GM23338 (cell line): ENCODE measurements around the gene KIF5A. TPM values are rescaled to one million over a fixed set of nuclear protein-coding genes. Genes with fewer than 3 reads are reported as not detected.

Experiments
- ATAC-seq: fragments of 200-7000 bp; cut with Tn5 transposase; 3 replicates; pipeline ENCODE4 v1.9.1; 2020
- DNase-seq: peaks from one replicate; pipeline ENCODE4 v3.0.0-alpha.2; 2015; ENCODE audit warnings: low spot score
- H2AFZ ChIP-seq: fragments of 200-600 bp; sonication (generic); 2 replicates; pipeline ENCODE4 v1.8.0; 2016; ENCODE audit warnings: antibody characterized with exemption, mild to moderate bottlenecking, moderate library complexity
- H3F3A ChIP-seq: fragments of 200-600 bp; sonication (generic); replicated peaks from 2 replicates; pipeline ENCODE4 v1.8.0; 2017; ENCODE audit warnings: antibody characterized with exemption, mixed run types, low read depth
- H3K27ac ChIP-seq: fragments of 200-600 bp; sonication (generic); 2 replicates; pipeline ENCODE4 v1.6.1; 2016; ENCODE audit warnings: low read depth
- H3K27me3 ChIP-seq: fragments of 200-600 bp; sonication (generic); 2 replicates; pipeline ENCODE4 v1.8.0; 2016; ENCODE audit warnings: mild to moderate bottlenecking, mixed run types, moderate library complexity; ENCODE audit not compliant: insufficient read depth
- H3K36me3 ChIP-seq: fragments of 200-600 bp; sonication (generic); 2 replicates; pipeline ENCODE4 v1.8.0; 2016; ENCODE audit warnings: mild to moderate bottlenecking; ENCODE audit not compliant: insufficient read depth
- H3K4me1 ChIP-seq: fragments of 200-600 bp; sonication (generic); 2 replicates; pipeline ENCODE4 v1.8.0; 2016; ENCODE audit warnings: mild to moderate bottlenecking, moderate library complexity; ENCODE audit not compliant: insufficient read depth
- H3K4me2 ChIP-seq: fragments of 200-600 bp; sonication (generic); 2 replicates; pipeline ENCODE4 v1.7.1; 2017; ENCODE audit warnings: mixed run types
- H3K4me3 ChIP-seq: fragments of 200-600 bp; sonication (generic); 2 replicates; pipeline ENCODE4 v1.6.1; 2016; ENCODE audit warnings: mixed run types
- H3K79me2 ChIP-seq: fragments of 200-600 bp; sonication (generic); replicated peaks from 2 replicates; pipeline ENCODE4 v1.8.0; 2017; ENCODE audit warnings: mild to moderate bottlenecking; ENCODE audit not compliant: insufficient read depth
- H3K9me2 ChIP-seq: fragments of 200-600 bp; sonication (generic); 2 replicates; pipeline ENCODE4 v1.8.0; 2017; ENCODE audit not compliant: insufficient read depth
- H4K20me1 ChIP-seq: fragments of 200-600 bp; sonication (generic); replicated peaks from 2 replicates; pipeline ENCODE4 v1.8.0; 2017; ENCODE audit warnings: mild to moderate bottlenecking; ENCODE audit not compliant: insufficient read depth
- H3K27ac Mint-ChIP-seq: 2 replicates; pipeline ENCODE4 v1.8.0; 2020; ENCODE audit warnings: inconsistent platforms, mild to moderate bottlenecking, moderate library complexity, mixed read lengths
- H3K27me3 Mint-ChIP-seq: 3 replicates; pipeline ENCODE4 v1.8.0; 2022; ENCODE audit warnings: low read depth, mild to moderate bottlenecking, moderate library complexity, mixed read lengths, inconsistent platforms; ENCODE audit not compliant: insufficient read depth, poor library complexity
- H3K36me3 Mint-ChIP-seq: 3 replicates; pipeline ENCODE4 v1.8.0; 2021; ENCODE audit warnings: low read depth, mild to moderate bottlenecking, inconsistent platforms, moderate library complexity, mixed read lengths
- H3K4me1 Mint-ChIP-seq: 3 replicates; pipeline ENCODE4 v1.8.0; 2020; ENCODE audit warnings: mild to moderate bottlenecking, inconsistent platforms, mixed read lengths
- H3K4me3 Mint-ChIP-seq: 3 replicates; pipeline ENCODE4 v1.8.0; 2021; ENCODE audit warnings: moderate library complexity, mild to moderate bottlenecking, inconsistent platforms, mixed read lengths
- H3K9me3 Mint-ChIP-seq: 3 replicates; pipeline ENCODE4 v1.8.0; 2020; ENCODE audit warnings: moderate library complexity, mild to moderate bottlenecking, inconsistent platforms, mixed read lengths
- CREB1 ChIP-seq: fragments of 250-450 bp; sonication (Bioruptor Pico); IDR thresholded peaks from 2 replicates; pipeline ENCODE4 v1.5.0; 2020; ENCODE audit warnings: low read depth, mild to moderate bottlenecking, moderate library complexity
- CTCF ChIP-seq, 2 experiments: fragments of 200-600 bp in 1 of 2; sonication (generic) in 1 of 2; conservative IDR thresholded peaks; 2 replicates each; pipeline versions ENCODE4 v1.5.1 to v1.6.1; 2016 to 2017; ENCODE audit warnings: antibody characterized with exemption in 2 of 2, low read depth in 2 of 2, mild to moderate bottlenecking in 2 of 2, moderate library complexity in 1 of 2
- ETS1 ChIP-seq: IDR thresholded peaks from 2 replicates; pipeline ENCODE4 v1.6.1; 2016; ENCODE audit warnings: antibody characterized with exemption
- EZH2 ChIP-seq: fragments of 200-600 bp; sonication (generic); IDR thresholded peaks from one replicate; pipeline ENCODE4 v1.8.0; 2017; ENCODE audit warnings: antibody characterized with exemption, mild to moderate bottlenecking, low read depth; ENCODE audit not compliant: unreplicated experiment
- EZH2phosphoT487 ChIP-seq: fragments of 200-600 bp; sonication (generic); IDR thresholded peaks from one replicate; pipeline ENCODE4 v1.8.1; 2018; ENCODE audit warnings: antibody characterized with exemption; ENCODE audit not compliant: unreplicated experiment
- JUNB ChIP-seq: IDR thresholded peaks from one replicate; pipeline ENCODE4 v1.6.1; 2016; ENCODE audit warnings: antibody characterized with exemption; ENCODE audit not compliant: unreplicated experiment
- NANOG ChIP-seq: IDR thresholded peaks from 2 replicates; pipeline ENCODE4 v1.6.1; 2016; ENCODE audit warnings: antibody characterized with exemption, borderline replicate concordance
- POLR2AphosphoS5 ChIP-seq: IDR thresholded peaks from 2 replicates; pipeline ENCODE4 v1.6.1; 2016; ENCODE audit warnings: antibody characterized with exemption, low read depth
- REST ChIP-seq: IDR thresholded peaks from one replicate; pipeline ENCODE4 v1.6.1; 2018; ENCODE audit warnings: antibody characterized with exemption; ENCODE audit not compliant: unreplicated experiment
- STAT1 ChIP-seq: IDR thresholded peaks from one replicate; pipeline ENCODE4 v1.6.1; 2016; ENCODE audit warnings: antibody characterized with exemption; ENCODE audit not compliant: unreplicated experiment
- ZNF114 ChIP-seq: fragments of 250-450 bp; sonication (Bioruptor Pico); IDR thresholded peaks from 2 replicates; pipeline ENCODE4 v1.5.0; 2020; ENCODE audit warnings: mild to moderate bottlenecking, moderate library complexity
- ZNF331 ChIP-seq: fragments of 250-450 bp; sonication (Bioruptor Pico); IDR thresholded peaks from 2 replicates; pipeline ENCODE4 v1.5.0; 2020; ENCODE audit warnings: low read depth, mild to moderate bottlenecking, moderate library complexity
- ZNF462 ChIP-seq: fragments of 250-450 bp; sonication (Bioruptor Pico); IDR thresholded peaks from 2 replicates; pipeline ENCODE4 v1.5.0; 2020; ENCODE audit warnings: mild to moderate bottlenecking, moderate library complexity
- polyA plus RNA-seq: library from polyadenylated mRNA; unstranded; fragments of >200 nt; fragmentation: Nextera tagmentation; extraction: Ambion mirVana; gene quantifications from 2 replicates; pipeline ENCODE4 v1.2.1, GENCODE V29; 2016
- total RNA-seq: library from RNA; depleted of rRNA; stranded (reverse); fragments of >200 nt; shearing (Covaris generic); gene quantifications from 2 replicates; pipeline ENCODE4 v1.2.3, GENCODE V29; 2014

KIF5A gene
- total and polyA plus RNA-seq, 2 experiments from 2014 or later: 11.1 to 21.3 TPM

GRCh38 chr12:57547288-57548012 is 2.4 kb upstream of the KIF5A start:
- peaks cover 3% of the 10 kb centered on the region; the same call in 2 of the 3 replicates for H3K36me3 Mint-ChIP-seq
- Histone ChIP-seq H3K4me1 (peaks cover 28% of the 10 kb centered on the region), H3K27ac (no peak overlapping the region), H3K4me2 (peak overlapping the region; percentile 67), H3K79me2 (peaks cover 45% of the 10 kb centered on the region), H3K36me3 (no peaks in the 10 kb centered on the region), H4K20me1 (peaks cover 12% of the 10 kb centered on the region; the same call in 1 of the 2 replicates), H3K27me3 (peaks cover 14% of the 10 kb centered on the region), H3F3A (peaks cover 12% of the 10 kb centered on the region), H3K9me2 (no peaks in the 10 kb centered on the region), H3K4me3 (peak overlapping the region; percentile 96), H2AFZ (no peak overlapping the region)
- no peaks in the 10 kb centered on the region for H3K9me3 Mint-ChIP-seq
- DNase-seq: no peak
- no peak overlapping the region for H3K27ac Mint-ChIP-seq
- peaks cover 13% of the 10 kb centered on the region for H3K27me3 Mint-ChIP-seq
- H3K4me3 Mint-ChIP-seq: peak overlapping the region; percentile 97
- peaks cover 45% of the 10 kb centered on the region for H3K4me1 Mint-ChIP-seq
- no peak for TF ChIP-seq JUNB
- no peak for TF ChIP-seq ZNF331 (CRISPR knock-in tag)
- no peak for TF ChIP-seq ZNF114
- TF ChIP-seq NANOG: no peak
- no peak for TF ChIP-seq STAT1
- peak; percentile 89 for TF ChIP-seq CREB1 (CRISPR knock-in tag)
- TF ChIP-seq EZH2phosphoT487: no peak
- no peak for TF ChIP-seq POLR2AphosphoS5
- no peak for TF ChIP-seq ZNF462 (CRISPR knock-in tag)
- TF ChIP-seq CTCF (conservative IDR thresholded peaks at IDR 0.05; ENCODE audit: low read depth in 2 of 2): no peak
- no peak for TF ChIP-seq EZH2
- TF ChIP-seq ETS1: peak; percentile 91
- no peak for TF ChIP-seq REST
- ATAC-seq: no peak
